Activated naive CD4-positive, alpha-beta T cell treated with anti-CD3 and anti-CD28 coated beads, Interleukin-2, amount 50 U/mL, for 24 hours (primary cell): Measurements from ENCODE around the gene APLP2.
"Not testable (repeated sequence)": the region's sequence is repeated elsewhere in the genome, so short reads cannot be mapped to it uniquely, and the experiment has no call there.

ENCODE experiments used
- H3K27ac Mint-ChIP-seq: one replicate; pipeline ENCODE4 v1.8.0; 2021; ENCODE audit warnings: mild to moderate bottlenecking, mixed read lengths
- H3K27me3 Mint-ChIP-seq: one replicate; pipeline ENCODE4 v1.8.0; 2021; ENCODE audit warnings: mixed read lengths
- H3K36me3 Mint-ChIP-seq: one replicate; pipeline ENCODE4 v1.8.0; 2021; ENCODE audit warnings: mixed read lengths
- H3K4me1 Mint-ChIP-seq: one replicate; pipeline ENCODE4 v1.8.0; 2021; ENCODE audit warnings: mixed read lengths
- H3K4me3 Mint-ChIP-seq: one replicate; pipeline ENCODE4 v1.8.0; 2021; ENCODE audit warnings: mild to moderate bottlenecking, mixed read lengths
- H3K9me3 Mint-ChIP-seq: one replicate; pipeline ENCODE4 v1.8.0; 2021; ENCODE audit warnings: mixed read lengths

Gene APLP2

GRCh38 chr11:130159139-130159538, 89.4 kb downstream of the APLP2 start:
- H3K4me1 Mint-ChIP-seq: peaks cover 23% of the 10 kb centered on the region
- H3K27me3 Mint-ChIP-seq: peaks cover 42% of the 10 kb centered on the region
- peak overlapping the region; percentile 73 for H3K4me3 Mint-ChIP-seq
- no peaks in the 10 kb centered on the region for H3K9me3 Mint-ChIP-seq
- H3K36me3 Mint-ChIP-seq: peaks cover 1% of the 10 kb centered on the region
- H3K27ac Mint-ChIP-seq: no peak overlapping the region

DNA sequence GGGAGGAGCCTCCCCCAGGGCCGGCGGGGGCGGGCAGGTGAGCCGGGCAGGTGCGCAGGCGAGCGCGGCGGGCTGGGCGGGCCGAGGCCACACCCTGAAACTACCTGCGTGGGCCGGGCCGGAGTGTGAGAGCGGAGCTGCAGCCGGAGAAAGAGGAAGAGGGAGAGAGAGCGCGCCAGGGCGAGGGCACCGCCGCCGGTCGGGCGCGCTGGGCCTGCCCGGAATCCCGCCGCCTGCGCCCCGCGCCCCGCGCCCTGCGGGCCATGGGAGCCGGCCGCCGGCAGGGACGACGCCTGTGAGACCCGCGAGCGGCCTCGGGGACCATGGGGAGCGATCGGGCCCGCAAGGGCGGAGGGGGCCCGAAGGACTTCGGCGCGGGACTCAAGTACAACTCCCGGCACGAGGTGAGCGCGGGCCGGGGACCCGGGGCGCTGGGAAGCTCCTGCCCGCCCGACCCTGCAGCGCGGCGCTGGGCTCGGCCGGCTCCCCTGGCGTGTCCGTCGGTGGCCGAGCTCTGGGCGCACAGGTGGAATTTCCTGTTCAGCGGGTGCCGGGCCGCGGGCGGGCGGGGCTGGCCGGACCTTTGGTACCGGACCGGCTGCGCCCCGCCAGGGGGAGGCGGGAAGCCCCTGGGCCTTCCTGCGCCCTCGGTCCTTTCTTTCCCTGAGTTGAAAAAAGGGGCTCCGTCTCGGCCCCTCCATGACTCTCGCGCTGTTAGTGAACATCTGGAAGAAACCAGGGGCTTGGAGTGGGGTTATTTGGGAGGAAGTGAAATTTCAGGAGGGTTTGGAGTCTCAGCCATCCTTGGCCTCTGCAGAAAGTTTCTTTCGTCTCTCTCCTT, 90.2 kb downstream of the APLP2 start, which contains the start of gene ST14:
TSS of gene ST14 (plus strand) at position 126 of the 841 bp plus-strand sequence. CDS start at position 324, 198 bp downstream.
- no peaks in the 10 kb centered on the region for H3K9me3 Mint-ChIP-seq
- peaks cover 1% of the 10 kb centered on the region for H3K36me3 Mint-ChIP-seq
- peaks cover 42% of the 10 kb centered on the region for H3K27me3 Mint-ChIP-seq
- peak within 1 kb of the TSS; percentile 73 for H3K4me3 Mint-ChIP-seq
- peaks cover 23% of the 10 kb centered on the region for H3K4me1 Mint-ChIP-seq
- H3K27ac Mint-ChIP-seq: no peak within 1 kb of the TSS

DNA sequence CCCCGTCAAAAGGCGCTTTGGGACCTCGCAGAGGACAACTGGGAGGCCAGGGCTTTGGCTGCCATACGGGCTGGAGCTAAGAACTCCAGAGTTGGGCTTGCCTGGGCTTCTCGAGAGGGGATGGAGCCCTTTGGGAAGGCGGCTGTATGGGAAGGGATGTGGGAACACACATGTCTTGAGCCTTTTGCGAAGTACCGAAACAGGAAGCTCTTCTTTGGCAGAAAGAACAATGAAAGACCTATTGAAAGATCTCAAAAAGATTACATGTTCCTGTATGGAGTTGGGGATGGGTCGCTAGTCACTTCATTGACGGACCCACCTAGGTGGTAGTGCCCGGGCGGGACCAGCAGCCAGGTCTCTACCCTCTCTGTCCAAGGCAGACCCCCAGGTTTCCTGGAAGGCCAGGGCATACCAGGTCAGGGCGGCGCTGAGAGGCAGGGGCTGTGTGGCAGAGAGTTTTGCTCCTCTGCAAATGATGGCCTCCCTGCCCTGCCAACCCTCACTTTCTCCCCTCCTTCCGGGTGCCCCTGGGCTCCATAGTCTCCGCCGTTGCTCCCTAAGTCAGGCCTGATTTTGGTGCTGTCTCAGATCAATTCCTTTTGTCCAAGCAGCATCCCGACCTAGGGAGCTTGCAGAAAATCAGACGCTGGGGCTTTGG, 90.9 kb downstream of the APLP2 start:
- H3K4me3 Mint-ChIP-seq: peak overlapping the region; percentile 64
- H3K36me3 Mint-ChIP-seq: peaks cover 1% of the 10 kb centered on the region
- no peaks in the 10 kb centered on the region for H3K9me3 Mint-ChIP-seq
- peaks cover 45% of the 10 kb centered on the region for H3K27me3 Mint-ChIP-seq
- no peak overlapping the region for H3K27ac Mint-ChIP-seq
- peaks cover 23% of the 10 kb centered on the region for H3K4me1 Mint-ChIP-seq

DNA sequence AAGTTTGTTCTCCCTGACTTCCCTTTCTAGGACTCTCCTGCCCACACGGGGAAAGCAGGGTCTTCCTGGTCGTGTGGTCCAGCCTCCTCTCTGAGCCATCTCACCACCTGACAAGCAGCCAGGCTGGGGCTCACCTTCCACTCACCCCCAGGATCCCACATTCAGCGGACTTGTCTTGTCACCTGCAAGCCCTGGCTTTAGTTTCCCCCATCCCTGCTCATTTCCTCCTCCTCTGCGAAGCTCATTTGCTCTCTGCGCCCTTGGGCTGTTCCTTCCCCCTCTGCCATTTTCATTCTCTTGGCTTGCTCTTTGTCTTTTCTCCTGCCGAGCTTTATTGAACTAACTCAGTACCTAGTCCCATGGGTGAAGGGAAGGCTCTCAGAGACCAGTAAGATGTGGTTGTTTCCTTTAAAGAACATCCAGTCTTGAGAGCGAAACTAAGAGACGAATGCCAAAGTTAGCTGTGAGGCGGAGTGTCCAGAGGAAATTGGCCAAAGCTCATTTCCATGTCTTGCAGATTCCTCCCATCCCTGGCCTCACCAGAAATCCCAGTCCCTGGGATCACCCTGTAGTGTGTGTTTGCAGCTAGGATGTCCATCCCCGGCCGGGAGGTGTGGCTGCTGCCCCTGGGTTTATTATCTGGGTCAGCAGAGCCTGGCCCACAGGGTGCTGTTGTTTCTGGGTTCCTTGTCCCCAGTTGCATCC, 91.9 kb downstream of the APLP2 start:
- Mint-ChIP-seq H3K36me3 (peaks cover 1% of the 10 kb centered on the region), H3K27me3 (peaks cover 48% of the 10 kb centered on the region), H3K4me3 (no peak overlapping the region), H3K27ac (no peak overlapping the region), H3K4me1 (peaks cover 23% of the 10 kb centered on the region), H3K9me3 (no peaks in the 10 kb centered on the region)

- Mint-ChIP-seq H3K4me3 (no peak overlapping the region), H3K9me3 (no peaks in the 10 kb centered on the region), H3K4me1 (peaks cover 23% of the 10 kb centered on the region), H3K27ac (no peak overlapping the region), H3K27me3 (peaks cover 47% of the 10 kb centered on the region), H3K36me3 (peaks cover 1% of the 10 kb centered on the region)
Measured at GRCh38 chr11:130162733-130163132, 93.0 kb downstream of the APLP2 start.

DNA sequence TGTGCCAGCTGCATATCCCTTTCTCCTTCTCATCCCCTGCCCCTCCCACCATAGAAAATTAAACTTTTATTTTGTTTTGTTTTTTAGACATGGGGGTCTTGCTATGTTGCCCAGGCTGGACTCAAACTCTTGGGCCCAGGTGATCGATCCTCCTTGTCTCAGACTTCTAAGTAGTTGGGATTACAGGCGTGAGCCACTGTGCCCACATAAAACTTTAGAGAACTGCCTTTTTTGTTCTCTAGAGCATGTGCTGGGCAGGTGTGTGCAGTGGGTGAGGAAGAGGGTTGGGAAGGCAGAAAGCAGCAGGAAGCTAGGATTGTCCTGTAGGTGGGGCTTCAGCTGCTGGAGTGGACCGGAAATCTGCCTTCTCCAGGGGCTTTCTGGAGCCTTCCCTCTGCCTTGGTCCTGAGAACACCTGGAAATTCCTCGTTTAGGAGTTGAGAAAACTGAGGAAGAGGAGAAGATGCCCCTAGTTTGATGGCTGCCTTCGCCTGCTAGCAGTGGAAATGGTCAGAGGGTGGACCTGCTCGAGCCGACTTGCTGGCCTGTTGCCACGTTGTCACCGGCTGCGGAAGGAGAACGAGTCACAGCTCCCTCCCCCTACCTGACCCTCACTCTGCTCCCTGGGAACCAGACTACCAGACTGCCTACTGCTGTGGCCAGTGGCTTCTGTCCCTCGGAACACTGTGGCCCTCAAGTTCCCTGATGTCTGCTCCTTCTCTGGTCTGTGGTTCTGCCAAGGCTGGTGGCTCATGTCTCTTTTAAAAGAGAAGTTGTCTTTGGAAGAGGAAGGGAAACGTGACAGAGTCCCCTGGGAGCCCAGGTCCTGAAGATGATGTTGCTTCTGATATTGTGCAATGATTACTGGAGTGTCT, 93.9 kb downstream of the APLP2 start:
- Mint-ChIP-seq H3K9me3 (no peaks in the 10 kb centered on the region), H3K4me1 (peaks cover 20% of the 10 kb centered on the region), H3K4me3 (no peak overlapping the region), H3K36me3 (no peaks in the 10 kb centered on the region), H3K27me3 (peaks cover 46% of the 10 kb centered on the region), H3K27ac (no peak overlapping the region)

- Mint-ChIP-seq H3K36me3 (no peaks in the 10 kb centered on the region), H3K4me1 (peaks cover 14% of the 10 kb centered on the region), H3K4me3 (no peak overlapping the region), H3K9me3 (no peaks in the 10 kb centered on the region), H3K27ac (no peak overlapping the region), H3K27me3 (peaks cover 41% of the 10 kb centered on the region)
Measured at GRCh38 chr11:130164221-130164570, 94.5 kb downstream of the APLP2 start.

GRCh38 chr11:130165601-130166456, 96.1 kb downstream of the APLP2 start:
- Mint-ChIP-seq H3K27me3 (peaks cover 40% of the 10 kb centered on the region), H3K4me3 (no peak overlapping the region), H3K9me3 (no peaks in the 10 kb centered on the region), H3K4me1 (peaks cover 7% of the 10 kb centered on the region), H3K27ac (no peak overlapping the region), H3K36me3 (no peaks in the 10 kb centered on the region)

DNA sequence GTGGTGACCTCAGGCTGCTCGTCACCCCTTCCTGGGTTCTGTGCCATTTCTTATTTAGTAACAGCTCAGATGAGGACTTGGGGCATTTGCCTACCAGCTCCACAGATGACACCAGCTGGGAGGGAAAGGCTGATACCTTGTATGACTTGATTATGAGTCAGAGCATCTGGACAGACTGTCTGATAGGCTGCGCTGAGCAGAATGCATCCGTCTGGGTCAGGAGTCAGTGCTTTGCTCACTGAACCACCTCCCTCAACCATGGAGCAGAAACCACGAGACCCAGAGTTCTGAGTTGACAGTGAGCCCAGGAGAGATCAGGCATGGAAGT, 96.7 kb downstream of the APLP2 start:
- Mint-ChIP-seq H3K4me3 (no peak overlapping the region), H3K36me3 (no peaks in the 10 kb centered on the region), H3K9me3 (no peaks in the 10 kb centered on the region), H3K27me3 (peaks cover 36% of the 10 kb centered on the region), H3K27ac (no peak overlapping the region), H3K4me1 (peaks cover 3% of the 10 kb centered on the region)

DNA sequence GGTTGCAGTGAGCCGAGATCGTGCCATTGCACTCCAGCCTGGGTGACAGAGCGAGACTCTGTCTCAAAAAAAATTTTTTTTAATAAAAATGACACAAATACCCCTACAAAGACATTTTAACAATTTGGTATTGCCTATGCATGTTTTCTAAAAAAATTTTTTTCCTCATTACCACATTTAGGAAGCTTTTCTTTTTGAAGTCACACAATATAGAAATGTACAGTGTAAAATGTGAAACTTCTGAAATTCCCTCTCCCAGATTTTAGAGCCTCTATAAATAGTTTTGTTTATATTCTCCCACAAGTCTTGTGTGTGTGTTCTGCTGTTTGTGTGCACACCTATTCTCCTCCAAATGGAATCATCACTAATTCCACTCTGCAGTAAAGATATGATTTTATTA, 97.5 kb downstream of the APLP2 start:
- peaks cover 32% of the 10 kb centered on the region for H3K27me3 Mint-ChIP-seq
- no peak overlapping the region for H3K4me3 Mint-ChIP-seq
- no peaks in the 10 kb centered on the region for H3K4me1 Mint-ChIP-seq
- H3K9me3 Mint-ChIP-seq: no peaks in the 10 kb centered on the region
- no peak overlapping the region for H3K27ac Mint-ChIP-seq
- H3K36me3 Mint-ChIP-seq: no peaks in the 10 kb centered on the region

GRCh38 chr11:130168105-130168504, 98.4 kb downstream of the APLP2 start:
- no peak overlapping the region for H3K27ac Mint-ChIP-seq
- H3K4me1 Mint-ChIP-seq: no peaks in the 10 kb centered on the region
- no peak overlapping the region for H3K4me3 Mint-ChIP-seq
- no peaks in the 10 kb centered on the region for H3K36me3 Mint-ChIP-seq
- H3K27me3 Mint-ChIP-seq: peaks cover 26% of the 10 kb centered on the region
- H3K9me3 Mint-ChIP-seq: no peaks in the 10 kb centered on the region

DNA sequence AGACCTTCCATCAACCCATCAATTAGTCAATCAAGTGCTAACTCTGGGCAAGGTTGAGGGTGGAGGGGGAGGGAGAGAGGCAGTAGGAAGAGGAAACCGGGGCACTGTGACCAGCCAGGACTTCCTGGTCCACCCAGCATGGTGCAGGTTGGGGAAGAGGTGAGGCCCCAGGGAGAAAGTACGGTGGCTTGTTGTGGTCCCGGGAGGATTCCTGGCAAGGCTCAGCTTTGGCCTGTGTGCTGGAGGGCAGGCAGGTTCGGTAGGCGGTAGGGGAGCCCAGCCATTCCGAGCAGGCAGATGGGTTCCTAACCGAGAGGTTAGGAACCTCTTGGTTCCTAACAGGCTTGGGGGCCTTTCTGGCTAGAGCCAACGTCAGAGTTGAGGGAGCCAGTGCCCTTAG, 100.7 kb downstream of the APLP2 start:
- Mint-ChIP-seq H3K27me3 (peaks cover 17% of the 10 kb centered on the region), H3K4me1 (no peaks in the 10 kb centered on the region), H3K36me3 (no peaks in the 10 kb centered on the region), H3K9me3 (peaks cover 6% of the 10 kb centered on the region), H3K4me3 (no peak overlapping the region), H3K27ac (no peak overlapping the region)

- H3K9me3 Mint-ChIP-seq: peaks cover 6% of the 10 kb centered on the region
- peaks cover 13% of the 10 kb centered on the region for H3K27me3 Mint-ChIP-seq
- no peaks in the 10 kb centered on the region for H3K4me1 Mint-ChIP-seq
- no peak overlapping the region for H3K4me3 Mint-ChIP-seq
- no peak overlapping the region for H3K27ac Mint-ChIP-seq
- no peaks in the 10 kb centered on the region for H3K36me3 Mint-ChIP-seq
Measured at GRCh38 chr11:130171534-130171933, 101.8 kb downstream of the APLP2 start.

GRCh38 chr11:130172001-130172400, 102.3 kb downstream of the APLP2 start:
- H3K27ac Mint-ChIP-seq, H3K4me3 Mint-ChIP-seq, H3K36me3 Mint-ChIP-seq, H3K9me3 Mint-ChIP-seq, H3K4me1 Mint-ChIP-seq: not testable (repeated sequence)
- peaks cover 12% of the 10 kb centered on the region for H3K27me3 Mint-ChIP-seq
